ENCODE measurements around the gene ZFP92.
A peak's percentile ranks its signal among the peaks of the same experiment; 100 is the strongest.

ZFP92 gene

DNA sequence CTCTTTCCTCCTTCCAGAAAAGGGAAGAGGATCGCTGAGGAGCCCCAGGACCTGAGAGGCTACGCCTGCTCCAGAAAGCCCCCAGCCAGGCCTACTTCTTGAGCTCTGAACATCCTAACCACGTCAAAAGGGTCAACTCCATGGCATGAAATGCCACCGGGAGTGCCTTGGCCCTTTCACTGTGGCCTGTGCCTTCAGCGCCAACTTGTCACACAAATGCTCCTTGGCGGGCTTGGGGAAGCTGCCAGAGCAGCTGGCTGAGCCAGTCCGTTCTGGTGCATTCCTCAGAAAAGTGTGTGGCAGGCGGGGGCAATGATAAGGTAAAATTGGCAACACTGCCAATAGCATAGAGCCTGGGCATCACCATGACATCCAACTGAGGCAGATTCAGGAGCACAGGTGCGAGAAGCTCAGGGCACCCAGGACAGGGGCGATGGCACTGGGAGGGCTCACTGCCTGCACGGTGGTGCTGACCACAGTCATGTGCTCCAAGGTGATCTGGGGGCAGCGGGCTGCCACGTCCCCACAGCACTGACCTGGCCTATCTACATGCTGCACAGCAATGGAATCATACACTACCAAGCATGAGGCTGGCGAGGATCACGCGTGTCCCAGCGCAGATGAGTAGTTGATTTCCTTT, 46.7 kb downstream of the ZFP92 start:
- no peak for DNase-seq

DNA sequence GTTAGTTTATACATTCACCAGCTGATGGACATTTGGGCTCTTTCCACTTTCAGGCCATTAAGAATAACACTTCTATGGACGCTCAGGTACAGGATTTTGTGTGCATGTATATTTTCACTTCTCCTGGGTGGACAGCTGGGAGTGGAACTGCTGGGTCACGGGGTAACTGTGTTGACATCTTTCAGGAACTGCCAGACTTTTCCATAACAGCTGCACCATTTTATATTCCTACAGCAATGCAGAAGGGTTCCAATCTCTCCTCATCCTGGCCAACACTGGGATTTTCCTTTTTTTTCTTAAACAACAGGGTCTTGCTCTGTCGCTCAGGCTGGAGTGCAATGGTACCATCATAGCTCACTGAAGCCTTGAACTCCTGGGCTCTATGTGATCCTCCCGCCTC, 47.2 kb downstream of the ZFP92 start:
- no peak for DNase-seq

DNA sequence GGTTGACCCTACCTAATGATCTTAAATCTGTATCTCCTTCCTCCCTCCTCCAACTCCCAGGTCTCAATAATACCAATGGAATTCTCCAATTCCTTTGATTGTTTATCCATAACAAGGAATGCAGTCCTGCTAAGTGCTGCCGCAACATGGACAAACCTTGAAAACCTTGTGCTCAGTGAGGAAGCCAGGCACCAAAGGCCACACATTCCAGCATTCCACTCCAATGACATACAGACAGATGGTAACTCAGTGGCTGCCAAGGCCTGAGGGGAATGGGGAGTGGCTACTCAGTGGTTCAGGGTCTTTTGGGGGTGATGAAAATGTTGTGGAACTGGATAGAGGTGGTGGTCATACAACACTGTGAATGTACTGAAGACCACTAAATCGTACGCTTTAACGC, 48.7 kb downstream of the ZFP92 start:
- DNase-seq, result peak in 1 of 2 experiments; percentile 26

DNA sequence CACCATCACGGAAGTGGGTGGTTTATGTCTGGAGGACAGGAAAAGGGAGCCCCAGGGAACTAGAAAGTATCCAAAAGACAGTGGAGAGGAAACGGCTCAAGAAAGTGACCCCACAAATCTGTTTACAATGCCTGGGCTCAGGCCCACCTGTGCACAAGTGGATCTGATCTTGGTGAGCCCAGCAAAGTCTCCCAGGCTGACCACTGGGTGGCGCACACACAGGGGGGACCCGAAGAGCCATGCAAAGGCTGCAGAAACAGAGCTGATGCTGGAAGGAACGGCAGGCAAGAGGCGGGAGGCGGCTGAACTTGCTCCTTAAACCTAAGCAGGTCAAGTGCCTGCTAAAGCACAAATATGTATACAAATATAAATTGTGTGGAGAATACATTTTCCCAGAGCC, 49.6 kb downstream of the ZFP92 start:
- peak in 1 of 2 experiments; percentile 32 for DNase-seq
